ENCODE measurements around the gene ZNRF2. TPM values are rescaled to one million over a fixed set of nuclear protein-coding genes. Genes with fewer than 3 reads are reported as not detected.

Gene ZNRF2
- polyA plus RNA-seq, 1 of the 3 experiments (the other 2 are of a cell fraction): 4.0 TPM

- no peak for TF ChIP-seq TEAD4 (IDR thresholded peaks at IDR 0.05; ENCODE audit: borderline replicate concordance, insufficient read depth)
- TF ChIP-seq, protein P1, sequence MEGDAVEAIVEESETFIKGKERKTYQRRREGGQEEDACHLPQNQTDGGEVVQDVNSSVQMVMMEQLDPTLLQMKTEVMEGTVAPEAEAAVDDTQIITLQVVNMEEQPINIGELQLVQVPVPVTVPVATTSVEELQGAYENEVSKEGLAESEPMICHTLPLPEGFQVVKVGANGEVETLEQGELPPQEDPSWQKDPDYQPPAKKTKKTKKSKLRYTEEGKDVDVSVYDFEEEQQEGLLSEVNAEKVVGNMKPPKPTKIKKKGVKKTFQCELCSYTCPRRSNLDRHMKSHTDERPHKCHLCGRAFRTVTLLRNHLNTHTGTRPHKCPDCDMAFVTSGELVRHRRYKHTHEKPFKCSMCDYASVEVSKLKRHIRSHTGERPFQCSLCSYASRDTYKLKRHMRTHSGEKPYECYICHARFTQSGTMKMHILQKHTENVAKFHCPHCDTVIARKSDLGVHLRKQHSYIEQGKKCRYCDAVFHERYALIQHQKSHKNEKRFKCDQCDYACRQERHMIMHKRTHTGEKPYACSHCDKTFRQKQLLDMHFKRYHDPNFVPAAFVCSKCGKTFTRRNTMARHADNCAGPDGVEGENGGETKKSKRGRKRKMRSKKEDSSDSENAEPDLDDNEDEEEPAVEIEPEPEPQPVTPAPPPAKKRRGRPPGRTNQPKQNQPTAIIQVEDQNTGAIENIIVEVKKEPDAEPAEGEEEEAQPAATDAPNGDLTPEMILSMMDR (IDR thresholded peaks at IDR 0.05): no peak
- no peak for TF ChIP-seq FOXM1 (IDR thresholded peaks at IDR 0.05; ENCODE audit: low read depth)
- no peak for TF ChIP-seq FOSL2 (IDR thresholded peaks at IDR 0.05; ENCODE audit: borderline replicate concordance, low read depth)
- no peak for TF ChIP-seq RFX5 (IDR thresholded peaks at IDR 0.05; ENCODE audit: low read length)
- TF ChIP-seq NFIC (IDR thresholded peaks at IDR 0.05; ENCODE audit: borderline replicate concordance): no peak
- CTCF ChIA-PET: interaction anchor here (0.7 to 13.0 kb wide), 5 partner anchors 115 to 659 kb away, joined by 3 to 263 read pairs (median 5); no protein-coding TSS in a partner anchor
- Histone ChIP-seq H3K36me3 (replicated peaks in 1 of 2; ENCODE audit: control insufficient read depth in 1 of 2, insufficient read depth in 2 of 2, low read length in 1 of 2) (no peaks in the 10 kb centered on the region), H3K27ac (ENCODE audit: low read depth in 2 of 2, low read length in 1 of 2) (no peak overlapping the region), H2AFZ (ENCODE audit: low read depth) (no peak overlapping the region), H4K20me1 (ENCODE audit: insufficient read depth) (no peaks in the 10 kb centered on the region), H3F3A (replicated peaks; ENCODE audit: insufficient read depth) (peaks cover 9% of the 10 kb centered on the region), H3K27me3 (ENCODE audit: insufficient read depth) (no peaks in the 10 kb centered on the region), H3K9me2 (no peaks in the 10 kb centered on the region), H3K9ac (no peak overlapping the region), H3K79me2 (ENCODE audit: insufficient read depth) (no peaks in the 10 kb centered on the region), H3K9me3 (no peaks in the 10 kb centered on the region), H3K4me1 (ENCODE audit: control insufficient read depth in 1 of 2, insufficient read depth in 2 of 2, low read depth in 1 of 2, low read length in 1 of 2) (peaks cover 0 to 4% of the 10 kb centered on the region in 2 experiments; a peak in 1 of 4 replicates), H3K4me3 (ENCODE audit: low read depth in 2 of 2, low read length in 1 of 2) (no peak overlapping the region), H3K4me2 (no peak overlapping the region)
- POLR2A ChIA-PET: no interaction called here
- WGBS (ENCODE audit: low lambda C conversion rate): 86% methylated on average over 2 of the region's 2 CpGs
- no peak for DNase-seq
Observed at GRCh38 chr7:30279653-30279904, 4.8 kb upstream of the ZNRF2 start.

- H3K9me3 ChIP-seq: no peaks in the 10 kb centered on the region
- CTCF ChIA-PET: interaction anchor here (1.3 to 13.0 kb wide), 2 partner anchors 269 to 282 kb away, joined by 5 to 263 read pairs; no protein-coding TSS in a partner anchor
- TF ChIP-seq GABPA (IDR thresholded peaks at IDR 0.05; ENCODE audit: low read depth) (no peak), MEF2A (IDR thresholded peaks at IDR 0.05; ENCODE audit: borderline replicate concordance, low read depth) (no peak), FOXM1 (IDR thresholded peaks at IDR 0.05; ENCODE audit: low read depth) (no peak), TEAD4 (IDR thresholded peaks at IDR 0.05; ENCODE audit: borderline replicate concordance, insufficient read depth) (no peak), YY1 (IDR thresholded peaks at IDR 0.05; ENCODE audit: low read depth) (no peak), ELF1 (IDR thresholded peaks at IDR 0.05) (no peak), GATA2 (CRISPR knock-in tag; IDR thresholded peaks at IDR 0.05) (no peak), RCOR1 (IDR thresholded peaks at IDR 0.05; ENCODE audit: low read length) (no peak), FOSL2 (IDR thresholded peaks at IDR 0.05; ENCODE audit: borderline replicate concordance, low read depth) (no peak), TCF12 (IDR thresholded peaks at IDR 0.05) (no peak), RFX5 (IDR thresholded peaks at IDR 0.05; ENCODE audit: low read length) (no peak)
- TF ChIP-seq, protein P2, sequence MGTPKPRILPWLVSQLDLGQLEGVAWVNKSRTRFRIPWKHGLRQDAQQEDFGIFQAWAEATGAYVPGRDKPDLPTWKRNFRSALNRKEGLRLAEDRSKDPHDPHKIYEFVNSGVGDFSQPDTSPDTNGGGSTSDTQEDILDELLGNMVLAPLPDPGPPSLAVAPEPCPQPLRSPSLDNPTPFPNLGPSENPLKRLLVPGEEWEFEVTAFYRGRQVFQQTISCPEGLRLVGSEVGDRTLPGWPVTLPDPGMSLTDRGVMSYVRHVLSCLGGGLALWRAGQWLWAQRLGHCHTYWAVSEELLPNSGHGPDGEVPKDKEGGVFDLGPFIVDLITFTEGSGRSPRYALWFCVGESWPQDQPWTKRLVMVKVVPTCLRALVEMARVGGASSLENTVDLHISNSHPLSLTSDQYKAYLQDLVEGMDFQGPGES (IDR thresholded peaks at IDR 0.05; ENCODE audit: low read depth, low read length): no peak
- TF ChIP-seq, protein P3, sequence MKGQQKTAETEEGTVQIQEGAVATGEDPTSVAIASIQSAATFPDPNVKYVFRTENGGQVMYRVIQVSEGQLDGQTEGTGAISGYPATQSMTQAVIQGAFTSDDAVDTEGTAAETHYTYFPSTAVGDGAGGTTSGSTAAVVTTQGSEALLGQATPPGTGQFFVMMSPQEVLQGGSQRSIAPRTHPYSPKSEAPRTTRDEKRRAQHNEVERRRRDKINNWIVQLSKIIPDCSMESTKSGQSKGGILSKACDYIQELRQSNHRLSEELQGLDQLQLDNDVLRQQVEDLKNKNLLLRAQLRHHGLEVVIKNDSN (IDR thresholded peaks at IDR 0.05; ENCODE audit: borderline replicate concordance, low read depth): no peak
- peaks cover 0 to 4% of the 10 kb centered on the region in 2 experiments; a peak in 1 of 4 replicates for H3K4me1 ChIP-seq (ENCODE audit: control insufficient read depth in 1 of 2, insufficient read depth in 2 of 2, low read depth in 1 of 2, low read length in 1 of 2)
- H3K27me3 ChIP-seq (ENCODE audit: insufficient read depth): no peaks in the 10 kb centered on the region
- H2AFZ ChIP-seq (ENCODE audit: low read depth): no peak overlapping the region
- H4K20me1 ChIP-seq (ENCODE audit: insufficient read depth): no peaks in the 10 kb centered on the region
- no peaks in the 10 kb centered on the region for H3K79me2 ChIP-seq (ENCODE audit: insufficient read depth)
- no peak overlapping the region for H3K27ac ChIP-seq (ENCODE audit: low read depth in 2 of 2, low read length in 1 of 2)
- H3F3A ChIP-seq (replicated peaks; ENCODE audit: insufficient read depth): peaks cover 9% of the 10 kb centered on the region
- no peak overlapping the region for H3K4me2 ChIP-seq
- H3K9ac ChIP-seq: no peak overlapping the region
- no peaks in the 10 kb centered on the region for H3K9me2 ChIP-seq
- no peak for DNase-seq
- POLR2A ChIA-PET: no interaction called here
- 84% methylated on average over 1 of the region's 1 CpG for WGBS (ENCODE audit: low lambda C conversion rate)
- H3K36me3 ChIP-seq (replicated peaks in 1 of 2; ENCODE audit: control insufficient read depth in 1 of 2, insufficient read depth in 2 of 2, low read length in 1 of 2): no peaks in the 10 kb centered on the region
- H3K4me3 ChIP-seq (ENCODE audit: low read depth in 2 of 2, low read length in 1 of 2): no peak overlapping the region
Observed at GRCh38 chr7:30280631-30281030, 3.8 kb upstream of the ZNRF2 start.
